Endodermal cell (in vitro differentiated cells): ENCODE results near the gene ALKBH5. TPM values are rescaled to one million over a fixed set of nuclear protein-coding genes. Genes with fewer than 3 reads are reported as not detected.

Source experiments
- DNase-seq: peaks from one replicate; pipeline ENCODE4 v3.0.0-alpha.2; 2017
- H3K27ac ChIP-seq: 2 replicates; pipeline ENCODE4 v1.5.1; 2013; ENCODE audit warnings: mild to moderate bottlenecking, low read depth, low read length, moderate library complexity
- H3K27me3 ChIP-seq: 2 replicates; pipeline ENCODE4 v1.6.1; 2013; ENCODE audit warnings: mild to moderate bottlenecking, low read length, moderate library complexity; ENCODE audit not compliant: insufficient read depth, control insufficient read depth, poor library complexity, severe bottlenecking
- H3K36me3 ChIP-seq: 2 replicates; pipeline ENCODE4 v1.7.0; 2013; ENCODE audit warnings: mild to moderate bottlenecking, low read length, moderate library complexity; ENCODE audit not compliant: control insufficient read depth, insufficient read depth
- H3K4me1 ChIP-seq: one replicate; pipeline ENCODE4 v1.7.0; 2013; ENCODE audit warnings: low read length; ENCODE audit not compliant: control insufficient read depth, insufficient read depth
- H3K4me3 ChIP-seq: 2 replicates; pipeline ENCODE4 v1.5.1; 2013; ENCODE audit warnings: mild to moderate bottlenecking, low read length, moderate library complexity
- H3K9ac ChIP-seq: 2 replicates; pipeline ENCODE4 v1.6.1; 2013; ENCODE audit warnings: mild to moderate bottlenecking, low read length, moderate library complexity; ENCODE audit not compliant: poor library complexity, severe bottlenecking; ENCODE audit errors: extremely low read depth
- H3K9me3 ChIP-seq: 2 replicates; pipeline ENCODE4 v1.6.1; 2013; ENCODE audit warnings: mild to moderate bottlenecking, low read length, moderate library complexity; ENCODE audit not compliant: control insufficient read depth
- H3K27ac Mint-ChIP-seq: 2 replicates; pipeline ENCODE4 v1.8.0; 2020; ENCODE audit warnings: mixed read lengths
- H3K27me3 Mint-ChIP-seq: 2 replicates; pipeline ENCODE4 v1.8.0; 2021; ENCODE audit warnings: mild to moderate bottlenecking, mixed read lengths; ENCODE audit not compliant: insufficient read depth
- H3K36me3 Mint-ChIP-seq: 2 replicates; pipeline ENCODE4 v1.8.0; 2020; ENCODE audit warnings: low read depth, mixed read lengths
- H3K4me1 Mint-ChIP-seq: 2 replicates; pipeline ENCODE4 v1.8.0; 2020; ENCODE audit warnings: mixed read lengths
- H3K4me3 Mint-ChIP-seq: 2 replicates; pipeline ENCODE4 v1.8.0; 2020; ENCODE audit warnings: mild to moderate bottlenecking, moderate library complexity, mixed read lengths
- H3K9me3 Mint-ChIP-seq: 2 replicates; pipeline ENCODE4 v1.8.0; 2020; ENCODE audit warnings: mild to moderate bottlenecking, mixed read lengths
- WGBS, 2 experiments: methylation state at CpG; one replicate each; pipeline versions ENCODE4 v1.1.5 to v1.1.7; 2013; ENCODE audit warnings: missing lambda C conversion rate in 2 of 2, mixed read lengths in 1 of 2; ENCODE audit not compliant: insufficient coverage in 1 of 2, insufficient read length in 1 of 2; 5-methylcytosine and 5-hydroxymethylcytosine counted together
- total RNA-seq, 2 donors: library from RNA; stranded (reverse); fragmentation: NEBNext Ultra II Directional in 1 of 2; extraction: Animal tissue kit (Norgen Biotek cat#: 25700) in 1 of 2; gene quantifications; 2 replicates in 1 of 2; 3 replicates in 1 of 2; pipeline ENCODE4 v1.2.1, GENCODE V29; 2021
- TF ChIP-seq, protein P1 (sequence below): fragments of 200-600 bp; sonication (generic); conservative IDR thresholded peaks from 2 replicates; pipeline ENCODE4 v1.5.0; 2021; ENCODE audit warnings: antibody characterized with exemption, mild to moderate bottlenecking

Gene ALKBH5
- total RNA-seq, 2 donors from 2014 or later = 64.1 to 80.9 TPM

DNA sequence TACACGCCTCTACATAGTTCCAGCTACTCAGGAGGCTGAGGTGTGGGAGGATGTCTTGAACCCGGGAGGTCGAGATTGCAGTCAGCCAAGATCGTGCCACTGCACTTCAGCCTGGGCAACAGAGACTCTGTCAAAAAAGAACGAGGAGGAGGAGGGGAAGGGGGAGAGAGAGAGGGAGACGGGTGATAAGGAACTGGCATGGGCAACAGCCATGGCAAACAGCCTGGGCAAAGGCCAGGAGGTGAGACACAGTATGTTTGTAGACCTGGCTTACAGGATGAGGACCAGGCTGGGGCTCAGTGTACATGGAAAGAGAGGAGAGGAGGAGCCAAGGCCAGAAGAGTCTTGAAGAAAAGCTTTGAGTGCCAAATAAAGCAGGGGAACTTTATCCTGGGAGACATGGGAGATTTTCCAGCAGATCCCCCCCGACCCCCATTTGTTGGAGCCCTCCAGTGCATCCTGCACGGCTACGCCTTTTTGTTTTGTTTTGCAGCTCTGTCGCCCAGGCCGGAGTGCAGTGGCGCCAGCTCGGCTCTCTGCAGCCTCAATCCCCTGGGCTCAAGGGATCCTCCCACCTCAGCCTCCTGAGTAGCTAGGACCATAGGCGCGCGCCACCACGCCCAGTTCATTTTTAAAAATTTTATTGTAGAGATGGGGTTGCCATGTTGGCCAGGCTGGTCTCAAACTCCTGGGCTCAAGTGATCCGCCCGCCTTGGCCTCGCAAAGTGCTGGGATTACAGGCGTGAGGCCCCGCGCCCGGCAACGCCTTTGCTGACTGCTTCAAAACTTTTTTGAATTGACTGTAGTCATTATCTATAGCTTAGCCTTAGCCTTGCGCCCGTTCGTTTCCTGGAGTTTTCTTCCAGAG lies 1.3 kb upstream of the ALKBH5 start:
- TF ChIP-seq, protein P1, sequence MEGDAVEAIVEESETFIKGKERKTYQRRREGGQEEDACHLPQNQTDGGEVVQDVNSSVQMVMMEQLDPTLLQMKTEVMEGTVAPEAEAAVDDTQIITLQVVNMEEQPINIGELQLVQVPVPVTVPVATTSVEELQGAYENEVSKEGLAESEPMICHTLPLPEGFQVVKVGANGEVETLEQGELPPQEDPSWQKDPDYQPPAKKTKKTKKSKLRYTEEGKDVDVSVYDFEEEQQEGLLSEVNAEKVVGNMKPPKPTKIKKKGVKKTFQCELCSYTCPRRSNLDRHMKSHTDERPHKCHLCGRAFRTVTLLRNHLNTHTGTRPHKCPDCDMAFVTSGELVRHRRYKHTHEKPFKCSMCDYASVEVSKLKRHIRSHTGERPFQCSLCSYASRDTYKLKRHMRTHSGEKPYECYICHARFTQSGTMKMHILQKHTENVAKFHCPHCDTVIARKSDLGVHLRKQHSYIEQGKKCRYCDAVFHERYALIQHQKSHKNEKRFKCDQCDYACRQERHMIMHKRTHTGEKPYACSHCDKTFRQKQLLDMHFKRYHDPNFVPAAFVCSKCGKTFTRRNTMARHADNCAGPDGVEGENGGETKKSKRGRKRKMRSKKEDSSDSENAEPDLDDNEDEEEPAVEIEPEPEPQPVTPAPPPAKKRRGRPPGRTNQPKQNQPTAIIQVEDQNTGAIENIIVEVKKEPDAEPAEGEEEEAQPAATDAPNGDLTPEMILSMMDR = no peak
- H3K4me1 ChIP-seq = peaks cover 5% of the 10 kb centered on the region
- peaks cover 36% of the 10 kb centered on the region for H3K4me1 Mint-ChIP-seq
- H3K4me3 Mint-ChIP-seq = peak overlapping the region; percentile 87
- no peaks in the 10 kb centered on the region for H3K27me3 Mint-ChIP-seq
- peak overlapping the region; percentile 96 for H3K27ac ChIP-seq
- DNase-seq = no peak
- H3K27ac Mint-ChIP-seq = peak overlapping the region; percentile 99
- no peaks in the 10 kb centered on the region for H3K9me3 ChIP-seq
- H3K9me3 Mint-ChIP-seq = no peaks in the 10 kb centered on the region
- H3K9ac ChIP-seq = peak overlapping the region; percentile 75
- no peaks in the 10 kb centered on the region for H3K27me3 ChIP-seq
- no peaks in the 10 kb centered on the region for H3K36me3 Mint-ChIP-seq
- peak overlapping the region; percentile 96 for H3K4me3 ChIP-seq
- peaks cover 12% of the 10 kb centered on the region for H3K36me3 ChIP-seq
- 45 to 49% methylated on average over 24 to 28 of the region's 28 CpGs for WGBS, 2 experiments

- H3K4me3 Mint-ChIP-seq = peak overlapping the region; percentile 87
- 0% methylated on average over 30 to 33 of the region's 33 CpGs for WGBS, 2 experiments
- Histone ChIP-seq H3K36me3 (peaks cover 17% of the 10 kb centered on the region), H3K9ac (peak overlapping the region; percentile 75), H3K4me3 (peak overlapping the region; percentile 96), H3K27me3 (no peaks in the 10 kb centered on the region), H3K4me1 (peaks cover 5% of the 10 kb centered on the region), H3K27ac (peak overlapping the region; percentile 96), H3K9me3 (no peaks in the 10 kb centered on the region)
- H3K4me1 Mint-ChIP-seq = peaks cover 42% of the 10 kb centered on the region
- TF ChIP-seq, protein P1 = no peak
- peaks cover 5% of the 10 kb centered on the region for H3K36me3 Mint-ChIP-seq
- no peaks in the 10 kb centered on the region for H3K27me3 Mint-ChIP-seq
- no peak for DNase-seq
- peak overlapping the region; percentile 99 for H3K27ac Mint-ChIP-seq
- no peaks in the 10 kb centered on the region for H3K9me3 Mint-ChIP-seq
Observed at GRCh38 chr17:18182978-18183333, 672 bp upstream of the ALKBH5 start.

DNA sequence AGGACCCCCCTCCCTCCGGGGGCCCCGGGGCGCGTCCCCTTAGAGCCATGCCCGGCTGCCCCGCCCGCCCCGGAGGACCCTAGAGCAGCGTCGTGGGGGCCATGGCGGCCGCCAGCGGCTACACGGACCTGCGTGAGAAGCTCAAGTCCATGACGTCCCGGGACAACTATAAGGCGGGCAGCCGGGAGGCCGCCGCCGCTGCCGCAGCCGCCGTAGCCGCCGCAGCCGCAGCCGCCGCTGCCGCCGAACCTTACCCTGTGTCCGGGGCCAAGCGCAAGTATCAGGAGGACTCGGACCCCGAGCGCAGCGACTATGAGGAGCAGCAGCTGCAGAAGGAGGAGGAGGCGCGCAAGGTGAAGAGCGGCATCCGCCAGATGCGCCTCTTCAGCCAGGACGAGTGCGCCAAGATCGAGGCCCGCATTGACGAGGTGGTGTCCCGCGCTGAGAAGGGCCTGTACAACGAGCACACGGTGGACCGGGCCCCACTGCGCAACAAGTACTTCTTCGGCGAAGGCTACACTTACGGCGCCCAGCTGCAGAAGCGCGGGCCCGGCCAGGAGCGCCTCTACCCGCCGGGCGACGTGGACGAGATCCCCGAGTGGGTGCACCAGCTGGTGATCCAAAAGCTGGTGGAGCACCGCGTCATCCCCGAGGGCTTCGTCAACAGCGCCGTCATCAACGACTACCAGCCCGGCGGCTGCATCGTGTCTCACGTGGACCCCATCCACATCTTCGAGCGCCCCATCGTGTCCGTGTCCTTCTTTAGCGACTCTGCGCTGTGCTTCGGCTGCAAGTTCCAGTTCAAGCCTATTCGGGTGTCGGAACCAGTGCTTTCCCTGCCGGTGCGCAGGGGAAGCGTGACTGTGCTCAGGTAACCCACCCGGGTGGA lies 759 bp downstream of the ALKBH5 start:
- Mint-ChIP-seq H3K36me3 (peaks cover 13% of the 10 kb centered on the region), H3K27ac (peak overlapping the region; percentile 89), H3K27me3 (no peaks in the 10 kb centered on the region), H3K9me3 (no peaks in the 10 kb centered on the region), H3K4me3 (peak overlapping the region; percentile 87), H3K4me1 (peaks cover 44% of the 10 kb centered on the region)
- Histone ChIP-seq H3K36me3 (peaks cover 28% of the 10 kb centered on the region), H3K27me3 (no peaks in the 10 kb centered on the region), H3K4me1 (peaks cover 3% of the 10 kb centered on the region), H3K4me3 (peak overlapping the region; percentile 96), H3K9ac (peak overlapping the region; percentile 75), H3K27ac (peak overlapping the region; percentile 96), H3K9me3 (no peaks in the 10 kb centered on the region)
- DNase-seq = peak; percentile 87
- 2 to 4% methylated on average over 44 to 92 of the region's 92 CpGs for WGBS, 2 experiments
- TF ChIP-seq, protein P1 = no peak
